NCI-H345 treated with DMSO at 0.1 percent for 48 hours (cell line): ENCODE measurements around the gene DLX6.

Source experiments
- DNase-seq: peaks from one replicate; lab custom pipeline; 2025; ENCODE audit not compliant: unreplicated experiment; lab: John Stamatoyannopoulos, UW

Gene DLX6

GRCh38 chr7:96995406-96996110 lies 9.8 kb upstream of the DLX6 start:
- DNase-seq = no peak

DNA sequence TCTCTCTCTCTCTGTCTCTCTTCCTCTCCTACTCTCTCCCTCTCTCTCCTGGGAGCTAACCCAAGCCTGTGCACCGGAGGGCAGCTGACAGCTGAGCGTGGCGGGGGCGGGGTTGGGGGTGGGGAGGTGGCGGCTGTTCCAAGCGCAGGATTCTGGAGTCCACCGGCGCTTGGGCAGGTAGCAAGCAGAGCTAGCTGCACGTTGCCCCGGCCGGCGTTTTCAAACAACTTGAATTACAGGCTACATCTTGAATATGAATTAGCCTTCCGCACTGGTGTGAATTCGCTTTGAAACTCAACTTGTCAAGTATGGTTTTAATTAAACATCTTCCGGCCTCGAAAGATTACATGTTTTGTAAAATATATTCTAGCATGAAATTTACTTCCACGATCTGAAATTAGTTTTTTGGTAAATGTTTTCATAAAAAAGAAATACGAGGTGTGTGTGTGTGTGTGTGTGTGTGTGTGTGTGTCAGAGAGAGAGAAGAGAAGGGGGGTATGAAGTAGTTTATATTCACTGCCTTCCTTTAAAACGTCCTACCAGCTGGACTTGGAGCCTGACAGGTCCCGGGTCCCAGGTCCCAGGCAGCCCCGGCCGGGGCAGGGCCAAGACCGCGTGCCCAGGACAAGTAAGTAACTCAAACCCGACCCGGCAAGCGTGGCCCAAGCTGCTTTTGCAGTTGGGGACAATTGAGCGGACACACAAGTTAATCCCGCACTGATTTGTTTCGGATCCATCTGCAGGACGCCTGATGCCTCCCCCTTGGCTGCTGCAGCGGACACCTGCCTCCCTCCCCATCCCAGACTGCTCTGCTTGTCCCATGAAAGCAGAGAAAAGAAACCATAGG lies 9.0 kb upstream of the DLX6 start:
- DNase-seq = no peak

- DNase-seq = no peak
Measured at GRCh38 chr7:96996958-96997511, 8.3 kb upstream of the DLX6 start.

GRCh38 chr7:96997512-96998032 lies 7.8 kb upstream of the DLX6 start:
- DNase-seq = no peak

DNA sequence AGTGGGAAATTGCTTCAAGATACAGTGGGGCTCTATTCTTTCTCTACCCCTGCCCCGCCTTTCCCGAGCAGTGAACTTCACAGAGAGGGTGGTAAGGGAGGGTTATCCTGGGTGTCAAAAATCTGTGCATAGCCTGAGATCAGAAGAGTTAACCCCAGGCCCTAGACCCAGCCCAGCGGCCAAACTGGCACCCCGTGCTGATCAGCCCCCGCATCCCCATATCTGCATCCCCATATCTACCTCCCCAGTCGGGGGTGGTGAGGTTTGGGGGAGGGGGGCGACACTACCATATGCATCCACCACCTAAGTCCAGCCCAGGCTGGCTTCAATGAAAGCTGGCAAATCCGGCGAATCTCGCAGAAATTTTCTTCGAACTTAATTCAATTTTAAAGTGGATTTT lies 7.0 kb upstream of the DLX6 start:
- no peak for DNase-seq

GRCh38 chr7:96998744-96999143 lies 6.6 kb upstream of the DLX6 start:
- no peak for DNase-seq

- DNase-seq = no peak
Measured at GRCh38 chr7:97001221-97001620, 4.1 kb upstream of the DLX6 start.

GRCh38 chr7:97001656-97002554 lies 3.4 kb upstream of the DLX6 start:
- DNase-seq = no peak

DNA sequence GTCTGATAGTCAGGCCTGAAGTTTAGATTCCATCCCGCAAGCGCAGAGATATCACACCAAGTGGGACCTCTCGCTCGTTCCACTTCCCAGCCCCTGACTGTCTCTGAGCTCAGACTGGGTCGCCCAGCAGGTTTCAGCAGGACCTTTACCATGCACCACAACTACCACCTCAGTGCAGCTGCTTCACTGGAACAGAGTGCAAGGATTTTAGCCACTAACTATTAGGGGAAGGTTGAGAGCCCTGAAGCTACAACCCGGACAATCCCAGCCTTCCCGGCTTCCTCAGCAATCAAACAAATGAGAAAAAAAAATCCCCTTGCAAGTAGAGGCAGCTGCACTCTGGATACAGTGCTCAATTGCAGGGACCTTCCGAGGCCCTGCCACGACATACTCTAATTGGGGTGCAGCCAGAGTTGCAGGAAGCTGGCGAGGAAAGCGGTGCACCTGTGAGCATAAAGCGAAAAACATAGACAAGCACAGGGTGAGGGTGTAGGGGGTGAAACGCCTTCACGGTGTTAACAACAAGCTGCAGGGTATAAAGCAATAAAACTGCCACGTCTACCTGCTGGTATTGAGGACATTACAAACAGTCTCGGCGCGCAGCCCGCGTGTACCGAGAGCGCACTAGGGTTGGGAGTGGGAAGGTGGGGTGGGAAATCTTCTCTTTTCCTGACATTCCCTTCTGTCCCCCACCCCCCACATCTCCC lies 2.6 kb upstream of the DLX6 start:
- peak; percentile 50 for DNase-seq

DNA sequence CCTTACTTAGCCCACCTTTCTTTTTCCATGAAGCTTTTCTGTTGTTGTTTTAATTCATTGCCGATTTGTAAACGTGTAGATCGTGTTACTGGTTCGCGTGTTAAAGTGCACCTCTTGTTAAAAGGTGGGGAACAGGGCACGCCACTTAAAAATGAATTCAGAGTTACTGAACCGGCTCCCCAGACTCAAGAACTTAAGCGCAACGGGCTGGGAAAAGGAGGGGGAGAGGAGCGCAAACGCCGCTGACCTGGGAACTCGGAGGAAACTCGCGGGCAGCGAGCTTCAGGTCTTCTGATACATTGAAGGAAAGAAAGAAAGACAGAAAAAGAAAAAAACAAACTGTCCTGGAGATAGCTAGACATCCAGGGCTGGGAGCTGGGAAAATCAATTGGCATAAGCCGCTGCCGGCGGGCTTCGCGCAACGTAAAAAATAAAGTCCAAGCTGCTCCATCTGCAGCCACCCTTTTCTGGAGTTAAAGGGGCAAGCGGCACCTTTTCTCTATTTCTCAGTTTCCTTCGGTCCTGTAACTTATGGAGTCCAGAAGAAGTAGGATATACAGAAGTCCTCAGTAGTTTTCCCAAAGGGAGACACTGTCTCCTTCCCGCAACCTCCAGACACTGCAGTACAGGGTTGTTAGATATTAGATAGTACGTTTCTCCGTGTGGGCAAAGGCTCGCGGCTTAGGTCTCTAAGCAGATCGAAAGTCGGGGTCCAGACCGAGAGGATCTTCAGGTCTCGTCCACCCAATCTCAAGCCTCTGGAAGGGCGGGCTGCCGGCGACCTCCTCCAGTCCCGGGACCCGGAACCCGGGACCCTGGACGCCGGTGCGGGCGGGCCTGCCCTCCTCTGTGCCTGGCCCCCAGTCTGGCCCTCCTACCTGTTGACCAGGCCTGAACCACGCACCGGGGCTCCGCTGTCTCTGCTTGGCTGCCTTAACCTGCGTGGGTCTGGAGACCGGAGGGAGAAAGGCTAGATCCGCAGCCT lies 1.8 kb upstream of the DLX6 start:
- DNase-seq = peak; percentile 77

DNA sequence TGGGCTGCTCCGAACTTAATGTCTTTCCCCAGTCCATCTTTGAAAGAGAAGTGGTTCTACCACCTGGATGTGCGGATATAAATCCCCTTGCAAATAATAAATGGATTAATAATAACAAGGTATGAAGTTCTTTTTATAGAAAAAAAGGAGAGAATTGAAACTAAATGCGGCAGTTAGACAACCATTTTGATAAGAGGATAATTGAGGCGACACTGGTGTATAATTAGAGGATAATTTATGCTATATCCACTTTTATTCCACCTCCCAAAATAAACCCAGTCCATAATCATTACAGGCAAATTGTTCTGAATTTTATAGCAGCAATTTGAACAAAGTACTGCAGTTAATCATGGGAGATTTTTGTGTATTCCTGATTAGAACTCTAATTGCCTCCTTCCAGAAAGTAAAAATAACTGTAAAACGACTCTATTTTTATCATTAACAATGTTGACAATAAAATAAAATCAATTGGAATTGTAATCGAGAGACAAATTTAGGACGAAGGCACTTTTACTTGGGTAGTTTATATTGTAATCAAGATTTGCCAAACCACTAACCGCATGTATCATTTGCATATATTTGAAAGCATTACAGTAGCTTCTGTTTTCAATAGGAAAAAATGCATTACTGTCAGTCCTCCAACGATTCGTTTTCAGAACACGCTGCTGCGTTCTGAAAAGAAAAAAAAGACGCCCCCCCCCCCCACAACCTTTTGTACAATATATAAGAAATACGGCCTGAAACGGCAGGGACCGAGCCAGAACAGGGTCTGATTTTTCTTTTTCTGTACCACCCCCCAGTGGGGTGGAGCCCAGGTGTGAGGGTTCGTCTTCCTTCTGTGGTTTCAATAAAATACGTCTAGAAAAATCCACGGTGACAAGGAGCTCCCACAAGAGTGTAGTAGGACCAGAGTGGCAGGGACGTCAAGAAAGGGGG lies 838 bp upstream of the DLX6 start:
- peak; percentile 84 for DNase-seq

DNA sequence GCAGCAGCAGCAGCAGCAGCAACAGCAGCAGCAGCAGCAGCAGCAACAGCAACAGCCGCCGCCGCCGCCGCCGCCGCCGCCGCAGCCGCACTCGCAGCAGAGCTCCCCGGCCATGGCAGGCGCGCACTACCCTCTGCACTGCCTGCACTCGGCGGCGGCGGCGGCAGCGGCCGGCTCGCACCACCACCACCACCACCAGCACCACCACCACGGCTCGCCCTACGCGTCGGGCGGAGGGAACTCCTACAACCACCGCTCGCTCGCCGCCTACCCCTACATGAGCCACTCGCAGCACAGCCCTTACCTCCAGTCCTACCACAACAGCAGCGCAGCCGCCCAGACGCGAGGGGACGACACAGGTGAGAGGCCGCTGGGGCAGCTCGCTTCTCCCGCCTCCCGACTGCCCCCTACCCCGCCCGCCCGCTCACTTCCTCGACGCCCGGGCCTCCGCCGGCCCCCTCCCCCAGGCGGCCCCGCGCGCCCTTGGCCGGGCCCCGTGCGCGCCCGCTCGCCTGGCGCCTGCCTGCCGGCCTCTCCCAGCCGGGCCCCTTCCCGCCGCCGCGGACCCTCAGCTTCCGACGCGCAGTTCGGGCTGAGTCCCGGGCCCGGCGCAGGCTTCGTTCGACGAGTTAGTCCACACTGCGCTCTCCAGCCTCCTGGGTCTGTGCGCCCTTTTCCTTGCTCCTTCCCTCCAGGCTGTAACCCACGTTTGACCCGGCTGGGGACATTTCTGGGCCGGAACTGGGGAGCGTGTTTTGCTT lies 882 bp downstream of the DLX6 start:
- DNase-seq = peak; percentile 16

DNA sequence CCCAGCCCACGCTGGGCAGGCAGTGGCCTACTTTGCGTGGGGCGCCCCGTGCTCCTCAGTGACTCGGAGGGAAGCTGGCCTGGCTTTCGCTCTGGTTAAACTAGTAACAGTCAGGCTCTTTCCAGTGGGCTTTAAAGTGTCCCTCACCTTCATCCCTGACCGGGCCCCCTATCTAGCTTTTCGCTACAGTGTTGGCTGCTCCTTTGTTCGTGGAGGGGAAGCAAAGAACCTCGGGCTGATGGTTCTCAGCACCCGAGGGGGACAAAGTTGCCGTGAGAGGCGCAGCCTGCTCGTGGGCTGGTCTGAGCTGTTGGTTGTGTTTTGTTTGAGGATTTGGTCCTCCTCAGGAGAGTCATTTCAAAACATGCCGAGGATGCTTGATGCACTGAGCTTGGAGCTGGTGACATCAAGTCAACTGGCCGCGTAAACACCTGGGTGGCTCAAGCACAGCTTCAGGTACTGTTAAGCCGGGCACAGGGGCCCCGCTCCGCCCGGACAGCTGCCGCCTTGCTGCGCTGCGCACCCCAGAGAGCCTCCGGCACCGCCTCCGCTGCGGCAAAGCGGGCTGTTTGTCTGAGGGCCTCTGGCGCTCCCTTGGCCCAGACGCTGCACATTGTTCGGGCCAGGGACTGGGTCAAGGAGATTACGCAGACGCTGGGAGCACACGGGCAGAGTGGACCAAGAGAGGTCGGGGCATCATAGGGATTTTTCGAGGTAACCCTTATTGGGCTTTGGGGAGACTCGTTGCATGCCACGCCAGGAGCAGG lies 1.6 kb downstream of the DLX6 start:
- DNase-seq = no peak

DNA sequence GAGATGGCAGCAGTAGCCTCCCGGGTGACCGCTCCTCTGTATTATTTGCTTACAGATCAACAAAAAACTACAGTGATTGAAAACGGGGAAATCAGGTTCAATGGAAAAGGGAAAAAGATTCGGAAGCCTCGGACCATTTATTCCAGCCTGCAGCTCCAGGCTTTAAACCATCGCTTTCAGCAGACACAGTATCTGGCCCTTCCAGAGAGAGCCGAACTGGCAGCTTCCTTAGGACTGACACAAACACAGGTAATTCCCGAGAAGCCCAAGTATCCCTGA lies 2.2 kb downstream of the DLX6 start:
- DNase-seq = no peak

DNA sequence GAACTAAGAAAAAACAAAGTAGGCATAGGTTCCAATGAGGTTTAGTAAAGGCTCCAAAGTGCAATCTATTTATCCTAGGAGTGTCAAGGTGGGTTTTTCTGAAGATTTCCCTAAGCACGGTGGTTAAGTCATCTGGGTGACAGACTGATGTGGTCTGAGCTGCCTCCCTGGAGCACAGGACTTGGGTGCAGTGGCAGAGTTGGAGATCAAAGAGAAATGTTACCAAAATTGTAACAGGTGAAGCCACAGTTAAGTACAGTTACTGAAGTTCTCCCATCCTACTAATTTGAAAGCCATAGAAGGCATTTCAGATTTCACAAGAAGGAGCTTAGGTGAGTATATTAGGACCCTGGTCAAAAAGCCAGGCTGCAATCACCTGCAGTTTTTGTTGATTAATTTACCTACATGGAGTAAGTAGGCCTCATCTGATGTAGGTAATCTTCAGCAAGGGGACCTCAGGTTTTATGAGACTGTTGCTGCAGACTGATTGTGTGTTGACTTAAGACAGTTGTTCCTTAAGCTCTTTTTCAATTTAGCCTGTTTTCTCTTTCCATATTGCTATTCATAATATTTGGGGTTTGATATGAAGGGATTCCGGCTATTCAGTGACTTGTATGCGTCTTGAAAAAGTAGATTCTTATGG lies 3.0 kb downstream of the DLX6 start:
- DNase-seq = no peak
